AG04449 (cell line): ENCODE measurements around the gene TRIM63.

Source experiments
- CTCF ChIA-PET: fragments of 350-600 bp; formaldehyde crosslinking; extraction: SDS; loops from one replicate; lab custom pipeline; 2021; ENCODE audit warnings: antibody characterized with exemption; lab: Yijun Ruan, JAX
- POLR2A ChIA-PET: fragments of 400-600, 350-600 bp; formaldehyde crosslinking; extraction: SDS; loops from one replicate; lab custom pipeline; 2020; ENCODE audit warnings: antibody characterized with exemption, inconsistent platforms; lab: Yijun Ruan, JAX
- DNase-seq: peaks from one replicate; pipeline ENCODE4 v3.0.0-alpha.2; 2010; ENCODE audit warnings: low read depth, low spot score
- H3K4me3 ChIP-seq: 2 replicates; pipeline ENCODE4 v1.5.1; 2011; ENCODE audit warnings: low read depth, mild to moderate bottlenecking, control low read depth, low read length
- CTCF ChIP-seq: IDR thresholded peaks from one replicate; pipeline ENCODE4 v1.5.1; 2011; ENCODE audit warnings: mild to moderate bottlenecking, moderate library complexity, low read length, control low read depth, inconsistent platforms; ENCODE audit not compliant: insufficient read depth; ENCODE audit errors: missing control alignments

The TRIM63 gene

GRCh38 chr1:26031196-26031595, 36.2 kb downstream of the TRIM63 start:
- no peak for DNase-seq
- POLR2A ChIA-PET: interaction anchor here (1.2 kb wide), 1 partner anchor 34 kb away, joined by 4 read pairs; the partner anchor contains the start of gene PAFAH2
- TF ChIP-seq CTCF: no peak
- H3K4me3 ChIP-seq: no peak overlapping the region
- CTCF ChIA-PET: interaction anchor here (1.2 to 7.0 kb wide), 5 partner anchors 34 to 139 kb away, joined by 3 to 105 read pairs (median 5); partner anchors contain the start of gene PAFAH2

GRCh38 chr1:26029864-26030481, 37.5 kb downstream of the TRIM63 start:
- DNase-seq: no peak
- H3K4me3 ChIP-seq: no peak overlapping the region
- ChIA-PET CTCF (interaction anchor here (1.1 to 1.9 kb wide), 4 partner anchors 9 to 135 kb away, joined by 3 to 19 read pairs (median 5); no protein-coding TSS in a partner anchor), POLR2A (interaction anchor here (0.6 to 1.6 kb wide), 3 partner anchors 9 to 32 kb away, joined by 3 to 5 read pairs (median 4); partner anchors contain the start of gene PAFAH2)
- TF ChIP-seq CTCF: no peak

- no peak overlapping the region for H3K4me3 ChIP-seq
- POLR2A ChIA-PET: interaction anchor here (0.6 to 1.6 kb wide), 3 partner anchors 8 to 31 kb away, joined by 3 to 5 read pairs (median 4); partner anchors contain the start of gene PAFAH2
- TF ChIP-seq CTCF: no peak
- CTCF ChIA-PET: interaction anchor here (1.1 to 1.9 kb wide), 4 partner anchors 9 to 134 kb away, joined by 3 to 19 read pairs (median 5); no protein-coding TSS in a partner anchor
- DNase-seq: no peak
Observed at GRCh38 chr1:26029054-26029863, 38.2 kb downstream of the TRIM63 start.

- ChIA-PET POLR2A (no interaction called here), CTCF (interaction anchor here (1.9 to 2.8 kb wide), 2 partner anchors 133 kb away, joined by 14 to 19 read pairs; no protein-coding TSS in a partner anchor)
- H3K4me3 ChIP-seq: no peak overlapping the region
- no peak for TF ChIP-seq CTCF
- DNase-seq: no peak
Observed at GRCh38 chr1:26028490-26028980, 38.9 kb downstream of the TRIM63 start.

GRCh38 chr1:26027716-26028489, 39.5 kb downstream of the TRIM63 start:
- no peak for DNase-seq
- CTCF ChIA-PET: interaction anchor here (1.0 to 2.8 kb wide), 5 partner anchors 7 to 463 kb away, joined by 3 to 14 read pairs (median 6); no protein-coding TSS in a partner anchor
- no peak for TF ChIP-seq CTCF
- H3K4me3 ChIP-seq: no peak overlapping the region
- POLR2A ChIA-PET: no interaction called here
